H1 (cell line): ENCODE measurements around the gene ORMDL2. TPM values are rescaled to one million over a fixed set of nuclear protein-coding genes. Genes with fewer than 3 reads are reported as not detected.

ENCODE experiments used
- CTCF ChIA-PET: fragments of 300-600 bp; sonication (Branson Sonifier 250); formaldehyde crosslinking; loops from one replicate; lab custom pipeline; 2021; ENCODE audit not compliant: partially characterized antibody; lab: Charles Lee
- POLR2A ChIA-PET: fragments of 300-600 bp; sonication (Branson Sonifier 250); formaldehyde crosslinking; loops from one replicate; lab custom pipeline; 2021; ENCODE audit warnings: inconsistent platforms; ENCODE audit not compliant: partially characterized antibody; lab: Charles Lee
- DNase-seq, 2 experiments: peaks; one replicate each; pipeline versions ENCODE4 v3.0.0 to v3.0.0-alpha.2; 2010 to 2022; ENCODE audit warnings: low spot score in 2 of 2, low read depth in 1 of 2, mixed read lengths in 1 of 2
- FAIRE-seq: peaks from 2 replicates; lab custom pipeline; 2011; peaks lifted over from hg19 to GRCh38; lab: Jason Lieb, UNC
- H2AFZ ChIP-seq: 2 replicates; pipeline ENCODE4 v1.8.1; 2012; ENCODE audit warnings: low read length, inconsistent platforms
- H2AK5ac ChIP-seq: 2 replicates; pipeline ENCODE4 v1.6.1; 2013; ENCODE audit warnings: low read depth, low read length
- H2BK120ac ChIP-seq: replicated peaks from 2 replicates; pipeline ENCODE3; 2013; ENCODE audit warnings: low read depth, low read length, inconsistent platforms
- H2BK12ac ChIP-seq: 2 replicates; pipeline ENCODE4 v1.6.1; 2013; ENCODE audit warnings: low read depth, low read length
- H2BK15ac ChIP-seq: 2 replicates; pipeline ENCODE4 v1.6.1; 2013; ENCODE audit warnings: low read length
- H2BK20ac ChIP-seq: 2 replicates; pipeline ENCODE4 v1.6.1; 2013; ENCODE audit warnings: low read length
- H2BK5ac ChIP-seq: 2 replicates; pipeline ENCODE4 v1.6.1; 2013; ENCODE audit warnings: low read depth, low read length
- H3K14ac ChIP-seq: 2 replicates; pipeline ENCODE4 v1.6.1; 2013; ENCODE audit warnings: inconsistent platforms; ENCODE audit not compliant: insufficient read length
- H3K18ac ChIP-seq: 2 replicates; pipeline ENCODE4 v1.6.1; 2013; ENCODE audit warnings: low read length; ENCODE audit errors: extremely low read depth
- H3K23ac ChIP-seq: 2 replicates; pipeline ENCODE4 v1.6.1; 2013; ENCODE audit warnings: inconsistent platforms; ENCODE audit not compliant: insufficient read length
- H3K23me2 ChIP-seq: 2 replicates; pipeline ENCODE4 v1.6.1; 2013; ENCODE audit warnings: low read depth, low read length
- H3K27ac ChIP-seq: 2 replicates; pipeline ENCODE4 v1.6.1; 2011; ENCODE audit warnings: low read depth, low read length, inconsistent platforms
- H3K27me3 ChIP-seq, 4 experiments: replicated peaks in 1 of 4; 1 replicate in 1 of 4; 2 replicates in 3 of 4; pipeline versions ENCODE4 v1.6.1 to v1.8.1; 2011 to 2013; ENCODE audit warnings: low read length in 3 of 4, mild to moderate bottlenecking in 3 of 4, inconsistent platforms in 2 of 4, mixed read lengths in 2 of 4, moderate library complexity in 1 of 4; ENCODE audit not compliant: control insufficient read depth in 3 of 4, insufficient read depth in 3 of 4; ENCODE audit errors: extremely low read depth in 1 of 4
- H3K36me3 ChIP-seq, 4 experiments: 2 replicates each; pipeline versions ENCODE4 v1.6.1 to v1.8.1; 2011 to 2013; ENCODE audit warnings: mild to moderate bottlenecking in 4 of 4, low read length in 3 of 4, moderate library complexity in 2 of 4, control low read depth in 1 of 4, inconsistent platforms in 1 of 4; ENCODE audit not compliant: insufficient read depth in 4 of 4, control insufficient read depth in 2 of 4
- H3K4ac ChIP-seq: replicated peaks from 2 replicates; pipeline ENCODE3; 2013; ENCODE audit warnings: low read length, low read depth, mixed read lengths, inconsistent platforms; ENCODE audit not compliant: insufficient read length
- H3K4me1 ChIP-seq, 4 experiments: replicated peaks in 1 of 4; 1 replicate in 1 of 4; 2 replicates in 3 of 4; pipeline versions ENCODE4 v1.6.1 to v1.8.1; 2011 to 2013; ENCODE audit warnings: low read length in 3 of 4, inconsistent platforms in 2 of 4, mixed read lengths in 1 of 4; ENCODE audit not compliant: insufficient read depth in 4 of 4, control insufficient read depth in 3 of 4
- H3K4me2 ChIP-seq, 2 experiments: 2 replicates each; pipeline versions ENCODE4 v1.6.1 to v1.8.1; 2011 to 2013; ENCODE audit warnings: low read depth in 2 of 2, low read length in 2 of 2, control low read depth in 1 of 2, inconsistent platforms in 1 of 2, mild to moderate bottlenecking in 1 of 2; ENCODE audit not compliant: insufficient read depth in 1 of 2
- H3K4me3 ChIP-seq, 4 experiments: fragments of 200-600, 300-600 bp in 1 of 4; sonication (generic), shearing (Covaris generic), sonication (Bioruptor Twin) in 1 of 4; 2 replicates each; pipeline versions ENCODE4 v1.5.1 to v1.8.1; 2011 to 2016; ENCODE audit warnings: low read length in 4 of 4, low read depth in 3 of 4, control low read depth in 2 of 4, inconsistent platforms in 2 of 4, mild to moderate bottlenecking in 2 of 4, mixed read lengths in 1 of 4, moderate library complexity in 1 of 4; ENCODE audit not compliant: insufficient read depth in 2 of 4; ENCODE audit errors: extremely low read depth in 1 of 4
- H3K56ac ChIP-seq: replicated peaks from 2 replicates; pipeline ENCODE3; 2013; ENCODE audit warnings: low read depth, mild to moderate bottlenecking, mixed read lengths, low read length, inconsistent platforms; ENCODE audit not compliant: insufficient read length
- H3K79me1 ChIP-seq: 2 replicates; pipeline ENCODE4 v1.6.1; 2013; ENCODE audit warnings: low read depth, low read length, control low read depth
- H3K79me2 ChIP-seq, 2 experiments: 2 replicates each; pipeline versions ENCODE4 v1.6.1 to v1.8.1; 2012 to 2013; ENCODE audit warnings: low read length in 2 of 2, mild to moderate bottlenecking in 2 of 2, inconsistent platforms in 1 of 2; ENCODE audit not compliant: insufficient read depth in 2 of 2, control insufficient read depth in 1 of 2
- H3K9ac ChIP-seq, 4 experiments: replicated peaks in 1 of 4; 1 replicate in 1 of 4; 2 replicates in 3 of 4; pipeline versions ENCODE4 v1.6.1 to v1.8.1; 2011 to 2013; ENCODE audit warnings: low read depth in 3 of 4, low read length in 3 of 4, control low read depth in 2 of 4, mild to moderate bottlenecking in 2 of 4, moderate library complexity in 2 of 4, inconsistent platforms in 1 of 4; ENCODE audit errors: extremely low read depth in 1 of 4
- H3K9me3 ChIP-seq, 2 experiments: 2 replicates each; pipeline versions ENCODE4 v1.6.1 to v1.8.1; 2012 to 2013; ENCODE audit warnings: mild to moderate bottlenecking in 2 of 2, moderate library complexity in 2 of 2, control low read depth in 1 of 2, inconsistent platforms in 1 of 2, low read depth in 1 of 2, low read length in 1 of 2, mixed read lengths in 1 of 2; ENCODE audit not compliant: insufficient read depth in 2 of 2
- H4K20me1 ChIP-seq, 2 experiments: replicated peaks in 1 of 2; 2 replicates each; pipeline versions ENCODE3 to v1.8.1; 2011 to 2013; ENCODE audit warnings: inconsistent platforms in 2 of 2, low read length in 2 of 2, mild to moderate bottlenecking in 1 of 2; ENCODE audit not compliant: insufficient read depth in 2 of 2, control insufficient read depth in 1 of 2
- H4K5ac ChIP-seq: 2 replicates; pipeline ENCODE4 v1.6.1; 2013; ENCODE audit warnings: low read length, low read depth, mixed read lengths, inconsistent platforms; ENCODE audit not compliant: insufficient read length
- H4K8ac ChIP-seq: 2 replicates; pipeline ENCODE4 v1.8.0; 2013; ENCODE audit warnings: mild to moderate bottlenecking, moderate library complexity, low read length, inconsistent platforms; ENCODE audit not compliant: insufficient read depth; ENCODE audit errors: extremely low read depth
- H4K91ac ChIP-seq: replicated peaks from 2 replicates; pipeline ENCODE3; 2013; ENCODE audit warnings: low read length, mixed read lengths, inconsistent platforms; ENCODE audit not compliant: insufficient read length
- GTF2F1 ChIP-seq: IDR thresholded peaks from 2 replicates; pipeline ENCODE4 v1.6.1; 2012; ENCODE audit warnings: low read depth, low read length, improper control_type of control experiment, borderline replicate concordance
- HDAC2 ChIP-seq, 2 experiments: fragments of 300-600 bp in 1 of 2; sonication (generic) in 1 of 2; IDR thresholded peaks; 2 replicates each; pipeline ENCODE4 v1.6.1; 2011 to 2012; ENCODE audit warnings: low read depth in 2 of 2, low read length in 2 of 2, mild to moderate bottlenecking in 2 of 2, moderate library complexity in 2 of 2, borderline replicate concordance in 1 of 2, inconsistent platforms in 1 of 2
- SIX5 ChIP-seq: IDR thresholded peaks from 2 replicates; pipeline ENCODE4 v1.6.1; 2011; ENCODE audit warnings: mild to moderate bottlenecking, low read depth, low read length
- WGBS, 2 experiments: shearing (Covaris generic) in 1 of 2; methylation state at CpG; one replicate each; pipeline versions ENCODE4 v1.1.6 to v1.1.7; 2013 to 2015; ENCODE audit warnings: low lambda C conversion rate in 2 of 2, mixed read lengths in 2 of 2, inconsistent platforms in 1 of 2, low coverage in 1 of 2, missing lambda C conversion rate in 1 of 2; ENCODE audit not compliant: insufficient replicate concordance in 2 of 2, insufficient coverage in 1 of 2, insufficient read length in 1 of 2; ENCODE audit errors: extremely low coverage in 1 of 2, missing lambda C conversion rate in 1 of 2; 5-methylcytosine and 5-hydroxymethylcytosine counted together
- polyA plus RNA-seq, 7 experiments: library from polyadenylated mRNA; depleted of rRNA in 3 of 7; stranded (reverse) in 5 of 7; unstranded in 2 of 7; fragments of >200 nt in 5 of 7; fragments of 200-250 nt in 2 of 7; gene quantifications; 1 replicate in 5 of 7; 2 replicates in 1 of 7; 4 replicates in 1 of 7; pipeline versions ENCODE4 v1.2.1 to v1.2.3, GENCODE V29; 2011 to 2013; ENCODE audit warnings: missing spikeins in 2 of 7, mixed read lengths in 2 of 7
- total RNA-seq: library from RNA; stranded (reverse); fragmentation: NEBNext Ultra II Directional; extraction: Animal tissue kit (Norgen Biotek cat#: 25700); gene quantifications from 2 replicates; pipeline ENCODE4 v1.2.1, GENCODE V29; 2021

The ORMDL2 gene
- total and polyA plus RNA-seq, 2 of the 8 experiments (the other 6 are each of a cell fraction or from before 2014, with no cell fraction given), result 39.0 to 65.6 TPM

DNA sequence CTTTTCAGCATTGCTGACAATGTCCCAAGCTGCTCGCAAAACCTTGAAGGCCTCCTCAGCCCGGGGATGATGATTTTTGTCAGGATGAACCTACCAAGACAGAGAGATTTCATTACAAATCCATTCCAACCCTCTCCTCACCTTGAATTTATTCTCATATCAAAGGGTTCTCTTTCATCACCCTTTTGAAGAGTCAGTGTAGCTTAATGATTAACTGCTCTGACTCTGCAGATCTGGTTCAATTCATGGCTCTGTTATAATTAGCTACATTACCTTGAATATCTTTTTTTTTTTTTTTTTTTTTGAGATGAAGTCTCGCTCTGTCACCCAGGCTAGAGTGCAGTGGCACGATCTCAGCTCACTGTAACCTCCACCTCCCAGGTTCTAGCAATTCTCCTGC lies 5.6 kb downstream of the ORMDL2 start:
- 98% methylated on average over 3 of the region's 4 CpGs; no CpG with 5 or more reads in 1 of the 2 experiments for WGBS, 2 experiments
- H2AFZ ChIP-seq, result no peak overlapping the region
- H4K8ac ChIP-seq, result no peak overlapping the region
- no peak overlapping the region for H2BK15ac ChIP-seq
- no peak overlapping the region for H2BK120ac ChIP-seq
- H4K20me1 ChIP-seq, result peaks cover 3 to 12% of the 10 kb centered on the region in 2 experiments
- peaks cover 2 to 43% of the 10 kb centered on the region in 2 experiments; a peak in 3 of 4 replicates for H3K79me2 ChIP-seq
- no peak overlapping the region for H3K23ac ChIP-seq
- FAIRE-seq, result no peak
- H3K79me1 ChIP-seq, result peaks cover under 1% of the 10 kb centered on the region; the same call in 1 of the 2 replicates
- H3K56ac ChIP-seq, result no peak overlapping the region
- H2BK20ac ChIP-seq, result no peak overlapping the region
- no peak overlapping the region for H3K14ac ChIP-seq
- ChIA-PET CTCF (interaction anchor here (0.6 to 18.0 kb wide), 14 partner anchors 10 to 1371 kb away, joined by 3 to 224 read pairs (median 4); partner anchors contain the start of genes DGKA and GDF11), POLR2A (interaction anchor here (0.7 to 12.7 kb wide), 8 partner anchors 8 to 83 kb away, joined by 3 to 133 read pairs (median 4); partner anchors contain the start of gene DNAJC14)
- no peaks in the 10 kb centered on the region for H3K27me3 ChIP-seq
- H3K9me3 ChIP-seq, result no peaks in the 10 kb centered on the region; a peak in 1 of 4 replicates
- no peak overlapping the region for H4K91ac ChIP-seq
- H3K36me3 ChIP-seq, result peaks cover 8 to 41% (median 33%) of the 10 kb centered on the region in 4 experiments
- H2BK5ac ChIP-seq, result no peak overlapping the region
- H3K4me2 ChIP-seq, result no peak overlapping the region
- no peak overlapping the region for H3K9ac ChIP-seq
- H3K23me2 ChIP-seq, result no peaks in the 10 kb centered on the region; the same call in 1 of the 2 replicates
- H3K4me1 ChIP-seq, result peaks cover 4 to 10% (median 7%) of the 10 kb centered on the region in 4 experiments
- no peak overlapping the region for H2BK12ac ChIP-seq
- no peak for DNase-seq
- H3K4me3 ChIP-seq, result no peak overlapping the region
- H3K18ac ChIP-seq, result no peak overlapping the region
- no peak overlapping the region for H3K4ac ChIP-seq
- TF ChIP-seq HDAC2 (IDR thresholded peaks at IDR 0.05; ENCODE audit: borderline replicate concordance in 1 of 2, low read depth in 2 of 2, low read length in 2 of 2) (no peak), GTF2F1 (no peak), SIX5 (no peak)
- H2AK5ac ChIP-seq, result no peak overlapping the region
- no peak overlapping the region for H4K5ac ChIP-seq
- H3K27ac ChIP-seq, result no peak overlapping the region
